GM19463 (cell line): Measurements from ENCODE around the gene LRRC53.

ENCODE experiments used
- ATAC-seq: cut with Tn5 transposase; IDR thresholded peaks from one replicate; pipeline ENCODE4 v1.9.1; 2021; ENCODE audit warnings: mild to moderate bottlenecking, moderate library complexity; ENCODE audit not compliant: unreplicated experiment

LRRC53 gene

GRCh38 chr1:74512170-74512915 is at the start of gene LRRC53:
Gene LRRC53 (minus strand): TSS chr1:74512611. CDS start chr1:74483349, 29,262 bp downstream.
- ATAC-seq, result no peak

GRCh38 chr1:74549932-74550331 is 37.5 kb upstream of the LRRC53 start:
- no peak for ATAC-seq

GRCh38 chr1:74548961-74549750 is 36.7 kb upstream of the LRRC53 start:
- ATAC-seq, result no peak

- ATAC-seq, result no peak
Measured at GRCh38 chr1:74545821-74546220, 33.4 kb upstream of the LRRC53 start.

- no peak for ATAC-seq
Measured at GRCh38 chr1:74534241-74534640, 21.8 kb upstream of the LRRC53 start.

GRCh38 chr1:74531796-74532195 is 19.4 kb upstream of the LRRC53 start:
- ATAC-seq, result no peak

GRCh38 chr1:74530892-74531291 is 18.5 kb upstream of the LRRC53 start:
- no peak for ATAC-seq

- no peak for ATAC-seq
Measured at GRCh38 chr1:74528123-74528522, 15.7 kb upstream of the LRRC53 start.

GRCh38 chr1:74526708-74527107 is 14.3 kb upstream of the LRRC53 start:
- no peak for ATAC-seq

GRCh38 chr1:74523873-74524480 is 11.6 kb upstream of the LRRC53 start:
- no peak for ATAC-seq

GRCh38 chr1:74522148-74522547 is 9.7 kb upstream of the LRRC53 start:
- ATAC-seq, result no peak

- ATAC-seq, result peak; percentile 78
Measured at GRCh38 chr1:74517599-74518051, 5.2 kb upstream of the LRRC53 start.

GRCh38 chr1:74513411-74514300 is 1.2 kb upstream of the LRRC53 start:
- no peak for ATAC-seq

- no peak for ATAC-seq
Measured at GRCh38 chr1:74508449-74508848, 4.0 kb downstream of the LRRC53 start.

- ATAC-seq, result no peak
Measured at GRCh38 chr1:74505928-74506710, 6.3 kb downstream of the LRRC53 start.

GRCh38 chr1:74504933-74505512 is 7.4 kb downstream of the LRRC53 start:
- no peak for ATAC-seq

- ATAC-seq, result peak; percentile 97
Measured at GRCh38 chr1:74504125-74504932, 8.1 kb downstream of the LRRC53 start.

GRCh38 chr1:74502858-74503257 is 9.6 kb downstream of the LRRC53 start:
- no peak for ATAC-seq

GRCh38 chr1:74502432-74502831 is 10.0 kb downstream of the LRRC53 start:
- ATAC-seq, result no peak
